NCI-H2227 treated with DMSO at 0.1 percent for 48 hours (cell line): ENCODE data around the gene FOXN3.

Experiments
- DNase-seq: peaks from one replicate; lab custom pipeline; 2025; lab: John Stamatoyannopoulos, UW

FOXN3 gene

GRCh38 chr14:89408907-89409700 lies 7.9 kb downstream of the FOXN3 start:
- DNase-seq = no peak

- no peak for DNase-seq
Measured at GRCh38 chr14:89407856-89408255, 9.2 kb downstream of the FOXN3 start.

- no peak for DNase-seq
Measured at GRCh38 chr14:89406941-89407340, 10.1 kb downstream of the FOXN3 start.

GRCh38 chr14:89406361-89406760 lies 10.7 kb downstream of the FOXN3 start:
- DNase-seq = no peak

GRCh38 chr14:89405712-89406111 lies 11.3 kb downstream of the FOXN3 start:
- no peak for DNase-seq

- DNase-seq = no peak
Measured at GRCh38 chr14:89402363-89402762, 14.7 kb downstream of the FOXN3 start.

- peak; percentile 54 for DNase-seq
Measured at GRCh38 chr14:89401761-89402160, 15.3 kb downstream of the FOXN3 start.

GRCh38 chr14:89401241-89401640 lies 15.8 kb downstream of the FOXN3 start:
- DNase-seq = no peak

GRCh38 chr14:89400529-89400928 lies 16.5 kb downstream of the FOXN3 start:
- no peak for DNase-seq

- peak; percentile 84 for DNase-seq
Measured at GRCh38 chr14:89399594-89400068, 17.4 kb downstream of the FOXN3 start.

GRCh38 chr14:89399157-89399556 lies 17.9 kb downstream of the FOXN3 start:
- DNase-seq = no peak

GRCh38 chr14:89397569-89398230 lies 19.3 kb downstream of the FOXN3 start:
- DNase-seq = no peak

GRCh38 chr14:89394972-89395371 lies 22.1 kb downstream of the FOXN3 start:
- no peak for DNase-seq

GRCh38 chr14:89393222-89393745 lies 23.7 kb downstream of the FOXN3 start:
- DNase-seq = no peak

GRCh38 chr14:89392181-89392580 lies 24.9 kb downstream of the FOXN3 start:
- no peak for DNase-seq

- no peak for DNase-seq
Measured at GRCh38 chr14:89391556-89391955, 25.5 kb downstream of the FOXN3 start.

- DNase-seq = no peak
Measured at GRCh38 chr14:89391123-89391522, 25.9 kb downstream of the FOXN3 start.

GRCh38 chr14:89388853-89389252 lies 28.2 kb downstream of the FOXN3 start:
- DNase-seq = no peak

GRCh38 chr14:89387922-89388685 lies 28.9 kb downstream of the FOXN3 start:
- DNase-seq = no peak

GRCh38 chr14:89386212-89386886 lies 30.7 kb downstream of the FOXN3 start:
- no peak for DNase-seq

GRCh38 chr14:89384636-89385035 lies 32.4 kb downstream of the FOXN3 start:
- no peak for DNase-seq

GRCh38 chr14:89384023-89384422 lies 33.0 kb downstream of the FOXN3 start:
- DNase-seq = no peak
